HG03135 (cell line): ENCODE data around the gene FOXP3.

Experiments used
- ATAC-seq: cut with Tn5 transposase; IDR thresholded peaks from one replicate; pipeline ENCODE4 v1.9.1; 2021; ENCODE audit warnings: mild to moderate bottlenecking, moderate library complexity; ENCODE audit not compliant: unreplicated experiment

Gene FOXP3

DNA sequence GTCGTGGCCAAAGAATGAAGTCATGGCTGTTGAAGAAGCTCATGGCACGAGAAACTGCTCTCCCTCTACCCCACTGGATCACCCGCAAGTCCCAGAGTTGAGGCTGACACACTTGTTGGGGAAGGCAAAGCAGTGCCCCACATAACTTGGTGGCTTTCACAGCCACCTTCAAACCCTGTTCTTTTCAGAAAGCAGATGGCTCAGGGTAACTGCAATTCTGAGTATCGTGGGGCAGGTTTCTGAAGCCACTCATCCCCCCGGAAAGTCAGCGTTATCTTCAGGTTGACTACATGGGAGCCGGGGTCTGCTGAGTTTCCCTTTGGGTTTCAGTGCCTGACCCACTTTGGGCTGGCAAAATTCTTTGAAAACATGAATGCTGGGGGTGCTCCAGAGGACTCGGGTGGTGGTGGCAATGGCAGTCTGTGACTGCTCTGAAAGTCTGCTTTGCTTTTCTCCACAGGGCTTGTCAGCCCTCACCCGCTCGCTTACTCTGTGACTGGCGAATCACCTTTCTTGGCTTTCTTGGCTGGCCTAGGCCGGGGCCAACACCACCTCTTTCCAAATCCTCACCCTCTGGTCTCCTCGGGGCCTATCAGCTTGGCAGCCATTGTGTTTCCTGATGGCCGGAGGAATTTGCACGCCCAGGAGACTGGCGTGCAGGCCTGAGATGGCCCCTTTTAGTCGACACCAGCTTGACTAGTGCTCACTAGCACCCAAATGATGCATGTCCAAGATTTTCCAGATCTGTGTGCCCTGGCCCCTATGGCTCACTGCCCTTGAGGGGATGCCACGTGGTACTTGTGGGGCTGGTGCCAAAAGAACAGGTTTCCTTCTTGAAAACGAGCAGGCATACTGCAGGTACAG lies 12.4 kb upstream of the FOXP3 start:
- no peak for ATAC-seq

DNA sequence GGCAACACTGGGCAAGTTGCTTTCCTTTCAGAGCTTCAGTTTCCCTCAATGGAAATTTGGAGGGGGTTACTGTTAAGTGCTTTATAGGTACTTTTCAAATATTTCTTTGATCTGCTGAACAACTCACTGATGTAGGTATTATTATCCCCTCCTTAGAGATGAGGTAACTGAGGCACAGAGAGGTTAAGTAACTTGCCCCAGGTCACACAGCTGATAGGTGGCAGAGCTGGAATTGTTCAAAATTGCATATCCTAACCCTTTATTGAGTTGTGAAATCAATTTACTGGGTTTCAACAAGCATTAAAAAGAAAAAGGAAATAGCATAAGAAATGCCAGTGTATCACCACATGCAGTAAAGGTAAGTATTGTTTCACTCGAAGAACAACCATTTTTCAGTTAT lies 11.7 kb upstream of the FOXP3 start:
- no peak for ATAC-seq

DNA sequence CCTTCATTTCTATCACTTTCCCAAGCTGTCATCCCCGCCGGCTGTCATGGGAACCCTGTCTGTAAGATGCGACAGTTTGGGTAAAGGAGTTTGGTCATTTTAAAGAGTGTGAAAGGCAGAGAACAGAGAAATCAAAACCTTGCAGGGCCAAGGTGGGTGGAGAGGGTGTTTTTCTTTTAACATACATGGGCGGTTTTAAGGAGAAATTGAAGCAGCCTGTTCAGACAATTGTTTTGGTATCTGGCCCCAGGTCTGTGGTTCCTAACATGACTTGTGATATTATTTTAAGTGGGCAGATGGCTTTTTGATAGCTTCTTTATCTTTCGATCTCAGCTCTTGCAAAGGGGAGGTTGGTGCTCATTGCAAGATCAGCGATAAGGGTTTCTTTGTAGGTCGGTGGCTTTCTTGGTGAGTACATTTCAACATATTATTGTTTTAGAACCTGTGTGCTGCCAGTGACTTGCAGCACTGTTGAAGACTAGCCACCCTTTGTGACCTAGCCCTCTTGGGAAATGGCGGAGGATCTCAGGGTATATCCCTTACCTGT lies 8.7 kb upstream of the FOXP3 start:
- ATAC-seq = no peak

DNA sequence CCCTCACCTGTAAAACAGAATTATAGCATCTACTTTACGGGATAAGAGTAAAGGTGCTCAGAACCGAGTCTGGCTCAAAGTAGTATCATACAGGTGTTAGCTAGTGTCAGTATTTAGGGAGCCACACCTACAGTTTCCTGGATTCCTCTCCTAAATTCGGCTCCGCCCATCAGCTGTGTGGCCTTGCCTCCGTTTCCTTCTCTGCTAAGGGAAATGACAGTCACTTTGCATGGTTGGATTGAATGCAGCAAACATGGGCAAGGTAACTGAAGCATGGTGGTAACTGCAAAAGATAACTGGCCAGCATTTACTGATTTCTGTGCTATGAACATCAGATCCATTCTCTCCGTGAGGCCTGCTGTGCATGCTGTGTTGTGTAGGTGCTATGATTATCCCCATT lies 7.9 kb upstream of the FOXP3 start:
- ATAC-seq = no peak

DNA sequence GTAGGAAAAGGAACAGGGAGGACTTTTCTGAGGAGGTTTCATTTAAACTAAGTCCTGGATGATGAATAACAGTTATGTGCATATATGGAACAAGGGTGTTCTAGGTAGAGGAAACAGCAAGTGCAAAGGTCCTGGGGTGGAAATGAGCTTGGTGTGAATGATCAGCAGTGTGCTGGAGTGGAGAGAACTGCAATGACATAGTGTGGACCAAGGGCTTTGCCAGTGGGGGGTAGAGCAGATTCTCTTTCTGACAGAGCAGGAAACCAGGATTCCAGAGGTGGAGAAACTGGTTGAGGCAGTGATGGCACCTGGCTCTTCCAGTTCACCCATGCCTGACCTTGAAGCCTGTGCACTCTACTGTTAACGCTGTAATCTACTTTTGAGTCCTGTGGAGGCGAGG lies 6.8 kb upstream of the FOXP3 start:
- no peak for ATAC-seq

DNA sequence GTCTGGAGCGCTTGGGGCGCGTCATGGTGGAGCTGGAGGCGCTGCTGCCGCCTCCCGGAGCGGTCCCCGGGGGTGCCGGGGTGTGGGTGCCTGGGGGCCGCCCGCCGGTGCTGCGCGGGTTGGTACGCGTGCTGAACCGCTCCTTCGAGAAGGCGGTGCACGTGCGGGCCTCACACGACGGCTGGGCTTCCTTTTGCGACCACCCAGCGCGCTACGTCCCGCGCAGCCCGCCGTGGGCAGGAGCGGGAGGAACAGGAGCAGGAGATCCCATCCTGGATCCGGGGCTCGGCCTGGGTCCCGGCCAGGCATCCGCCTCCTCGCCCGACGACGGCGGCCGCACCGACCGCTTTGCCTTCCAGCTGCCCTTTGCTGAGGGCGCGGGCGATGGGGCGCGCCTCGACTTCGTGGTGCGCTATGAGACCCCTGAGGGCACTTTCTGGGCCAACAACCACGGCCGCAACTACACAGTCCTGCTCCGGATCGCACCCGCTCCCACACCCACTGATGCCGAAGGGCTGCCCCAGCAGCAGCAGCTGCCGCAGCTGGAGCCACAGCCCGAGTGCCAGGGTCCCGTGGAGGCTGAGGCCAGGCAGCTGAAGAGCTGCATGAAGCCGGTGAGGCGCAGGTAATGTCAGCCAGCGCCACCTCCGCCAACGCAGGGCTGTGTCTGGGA lies 5.9 kb upstream of the FOXP3 start:
- ATAC-seq = no peak

DNA sequence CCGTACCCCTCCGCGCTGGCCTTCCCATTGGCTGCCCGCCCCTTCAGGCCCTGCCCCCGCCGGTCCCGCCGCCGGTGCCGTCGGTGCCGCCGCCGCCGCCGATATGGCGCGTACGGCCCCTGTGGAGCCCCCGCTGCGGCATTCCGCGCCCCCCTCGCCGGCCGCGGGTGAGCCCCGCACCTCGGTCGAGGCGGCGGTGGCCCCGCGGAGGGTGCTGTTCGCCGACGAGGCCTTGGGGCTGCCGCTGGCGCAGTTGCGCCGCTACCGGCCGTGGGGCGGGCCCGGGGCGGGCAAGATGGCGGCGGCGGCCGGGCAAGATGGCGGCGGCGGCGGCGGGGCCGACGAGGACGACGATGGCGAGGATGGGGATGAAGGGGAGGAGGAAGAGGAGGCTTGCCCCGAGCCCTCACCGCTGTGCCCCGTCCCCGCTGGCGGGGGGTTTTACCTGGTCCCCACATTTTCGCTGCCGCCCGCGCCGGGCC lies 5.3 kb upstream of the FOXP3 start, which contains the start of gene PPP1R3F:
Gene PPP1R3F (plus strand): TSS at position 27 of the 482 bp plus-strand sequence. CDS start 77 bp downstream, at position 104.
- ATAC-seq = peak; percentile 27

DNA sequence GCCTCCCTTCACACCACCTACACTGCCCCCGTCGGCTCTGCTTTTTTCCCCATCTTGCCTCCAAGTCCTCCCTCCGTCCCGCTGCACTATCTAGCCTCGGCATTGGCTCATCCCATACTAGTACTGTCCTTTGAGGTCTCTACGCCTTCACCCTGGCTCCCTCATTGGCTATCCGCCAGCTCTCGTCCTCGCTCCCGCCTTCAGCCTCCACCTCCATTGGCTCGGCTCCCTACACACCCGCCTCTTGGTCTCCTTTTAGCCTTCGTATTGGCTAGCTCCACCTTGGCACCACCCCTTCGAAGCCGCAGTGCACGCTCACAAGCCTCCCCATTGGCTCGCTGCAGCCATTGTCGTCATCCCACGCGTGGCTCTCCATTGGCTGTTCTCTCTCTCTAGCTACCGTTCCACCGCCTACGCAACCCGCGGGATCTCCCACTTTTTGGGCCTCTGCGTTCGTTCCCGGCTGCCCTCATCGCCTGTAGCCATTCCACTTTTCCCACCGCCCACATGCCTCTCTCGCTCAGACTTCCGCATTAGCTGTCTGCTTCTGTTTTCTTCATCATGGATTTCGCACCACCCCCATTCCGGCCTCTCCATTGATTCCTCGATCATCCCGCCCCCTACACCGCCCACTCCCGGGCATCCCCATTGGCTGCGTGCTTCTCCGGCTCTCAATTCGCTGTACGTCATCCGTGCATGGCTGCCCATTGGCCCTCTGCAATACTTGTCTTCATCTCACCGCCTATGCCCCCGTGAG lies 4.7 kb upstream of the FOXP3 start:
- ATAC-seq = peak; percentile 80

DNA sequence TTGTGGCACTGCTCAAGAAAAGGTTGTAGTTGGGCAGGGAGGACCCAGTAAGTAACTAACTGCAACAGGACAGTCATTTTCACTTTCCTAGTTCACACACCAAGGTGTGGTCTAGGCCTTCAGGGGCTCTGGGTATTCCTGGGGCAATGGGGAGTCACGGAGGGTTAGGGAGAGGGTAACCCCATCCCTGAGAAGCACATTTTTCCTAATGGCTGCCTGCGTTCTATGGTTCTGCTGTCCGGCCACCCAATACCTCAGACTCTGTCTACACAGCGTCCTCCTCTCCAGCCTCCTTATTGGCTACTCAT lies 4.1 kb upstream of the FOXP3 start:
- no peak for ATAC-seq

DNA sequence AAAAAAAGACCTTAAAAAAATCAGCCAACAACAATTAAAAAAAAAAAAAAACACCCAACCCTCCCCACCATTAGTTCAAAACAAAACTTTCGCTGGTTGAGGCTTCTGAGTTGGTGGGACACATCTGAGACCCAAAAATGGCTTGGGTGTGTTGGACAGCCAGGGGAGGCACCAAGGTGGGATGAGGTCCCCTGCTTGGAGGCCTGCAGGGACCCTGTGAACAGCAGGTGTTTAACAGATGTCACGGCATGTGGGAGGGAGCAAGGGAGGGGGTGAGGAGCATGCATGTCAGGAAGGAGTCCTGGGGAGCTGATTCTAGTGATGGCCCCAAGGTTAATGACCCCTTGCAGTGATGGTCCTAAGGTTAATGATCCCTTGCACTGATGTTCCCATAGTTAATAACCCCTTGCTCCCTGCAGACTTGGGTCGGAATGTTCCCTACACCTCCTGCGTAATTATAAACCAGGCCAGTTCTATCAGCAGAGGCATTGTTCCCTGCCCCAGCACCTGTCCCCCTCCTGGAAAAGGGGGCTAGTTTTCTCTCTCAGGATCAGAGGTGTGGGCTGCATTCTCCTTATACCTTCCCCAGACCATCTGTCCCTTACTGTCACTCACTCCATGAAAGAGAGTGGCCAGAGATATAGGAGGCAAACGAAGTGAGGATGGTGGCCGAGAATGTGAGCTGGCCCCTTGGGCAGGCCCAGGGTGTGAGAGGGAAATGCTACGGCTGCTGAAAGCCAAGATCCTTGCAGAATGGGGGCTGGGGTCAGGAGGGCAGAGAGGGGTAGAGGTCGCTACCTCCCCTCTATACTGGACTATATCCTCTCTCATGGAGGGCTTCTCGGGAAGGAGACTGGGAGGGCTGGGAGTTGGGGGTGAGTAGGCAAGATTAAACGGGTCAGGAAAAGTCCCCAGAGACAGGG lies 2.3 kb upstream of the FOXP3 start:
- no peak for ATAC-seq

DNA sequence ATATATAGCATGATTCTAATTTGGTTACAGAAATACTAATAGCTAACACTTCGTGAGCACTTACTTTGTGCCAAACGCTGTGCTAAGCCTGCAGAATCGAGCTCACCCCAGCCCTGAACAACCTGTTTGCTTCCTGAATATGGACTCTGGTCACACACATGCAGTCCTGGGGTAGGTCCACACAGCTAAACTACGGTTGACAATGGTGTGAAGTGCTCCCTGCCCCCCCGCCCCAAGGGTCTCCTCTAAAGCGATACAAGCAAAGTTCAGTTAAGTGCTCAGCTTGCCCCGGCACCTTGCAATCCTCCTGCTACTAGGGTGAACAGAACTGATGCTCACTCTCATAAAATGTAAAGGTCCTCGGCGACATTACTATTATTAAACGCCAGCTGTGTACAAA lies 879 bp downstream of the FOXP3 start:
- no peak for ATAC-seq

DNA sequence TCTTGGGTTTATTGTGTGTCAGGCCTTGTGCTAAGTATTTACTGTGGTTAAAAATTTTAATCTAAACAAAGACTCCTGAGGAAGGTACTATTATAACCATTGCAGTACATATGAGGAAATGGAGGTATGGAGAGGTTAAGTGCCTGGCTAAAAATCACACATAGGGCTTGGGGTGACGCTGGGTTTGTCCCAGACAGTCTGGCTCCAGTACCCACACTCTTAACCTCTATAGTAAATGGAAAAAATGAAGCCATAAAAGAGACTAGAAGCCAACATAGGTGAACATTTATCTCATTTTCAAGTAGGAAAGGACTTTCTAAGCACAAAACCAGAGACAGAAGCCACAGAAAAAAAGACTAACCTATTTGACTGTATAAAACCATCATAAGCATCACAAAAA lies 1.9 kb downstream of the FOXP3 start:
- ATAC-seq = no peak

DNA sequence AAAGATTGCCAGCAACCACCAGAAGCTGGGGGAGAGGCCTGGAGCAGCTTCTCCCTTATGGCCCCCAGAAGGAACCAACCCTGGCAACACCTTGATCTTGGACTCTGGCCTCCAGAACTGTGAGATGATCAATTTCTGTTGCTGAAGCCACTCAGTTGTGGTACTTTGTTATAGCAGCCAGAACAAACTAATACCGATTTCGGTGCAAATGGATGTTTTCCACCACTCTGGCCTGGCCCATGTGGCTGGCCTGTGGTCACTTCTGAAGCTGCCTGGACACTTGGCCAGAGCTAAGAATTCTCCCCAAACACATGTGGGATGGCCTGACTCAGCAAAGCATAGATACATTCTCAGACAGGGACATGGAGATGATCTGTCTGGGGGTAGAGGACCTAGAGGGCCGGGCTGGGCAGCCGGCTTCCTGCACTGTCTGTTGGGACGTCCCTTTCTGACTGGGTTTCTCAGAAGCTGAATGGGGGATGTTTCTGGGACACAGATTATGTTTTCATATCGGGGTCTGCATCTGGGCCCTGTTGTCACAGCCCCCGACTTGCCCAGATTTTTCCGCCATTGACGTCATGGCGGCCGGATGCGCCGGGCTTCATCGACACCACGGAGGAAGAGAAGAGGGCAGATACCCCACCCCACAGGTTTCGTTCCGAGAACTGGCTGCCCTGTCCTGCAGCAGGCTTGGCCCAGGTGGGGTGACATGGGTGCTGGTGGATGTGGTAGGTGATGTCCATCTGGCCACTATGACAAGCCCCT lies 4.1 kb downstream of the FOXP3 start:
- ATAC-seq = no peak

DNA sequence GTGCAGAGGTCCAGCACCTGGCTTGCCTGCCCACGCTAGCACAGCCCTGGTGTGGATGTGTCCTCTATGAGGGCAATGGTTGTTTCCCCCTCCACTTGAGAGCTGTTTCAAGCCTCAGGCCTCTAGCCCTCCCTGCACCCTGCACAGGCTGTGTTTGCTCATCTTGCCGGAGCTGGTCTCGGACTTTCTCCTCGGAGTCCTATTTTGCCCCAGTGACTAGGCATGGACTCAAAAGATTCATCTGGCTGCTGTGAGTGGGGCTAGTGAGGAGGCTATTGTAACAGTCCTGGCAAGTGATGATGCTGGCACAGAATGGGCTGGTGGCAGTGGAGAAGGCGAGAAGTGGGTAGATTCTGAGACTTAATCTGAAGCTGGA lies 5.8 kb downstream of the FOXP3 start:
- ATAC-seq = no peak

DNA sequence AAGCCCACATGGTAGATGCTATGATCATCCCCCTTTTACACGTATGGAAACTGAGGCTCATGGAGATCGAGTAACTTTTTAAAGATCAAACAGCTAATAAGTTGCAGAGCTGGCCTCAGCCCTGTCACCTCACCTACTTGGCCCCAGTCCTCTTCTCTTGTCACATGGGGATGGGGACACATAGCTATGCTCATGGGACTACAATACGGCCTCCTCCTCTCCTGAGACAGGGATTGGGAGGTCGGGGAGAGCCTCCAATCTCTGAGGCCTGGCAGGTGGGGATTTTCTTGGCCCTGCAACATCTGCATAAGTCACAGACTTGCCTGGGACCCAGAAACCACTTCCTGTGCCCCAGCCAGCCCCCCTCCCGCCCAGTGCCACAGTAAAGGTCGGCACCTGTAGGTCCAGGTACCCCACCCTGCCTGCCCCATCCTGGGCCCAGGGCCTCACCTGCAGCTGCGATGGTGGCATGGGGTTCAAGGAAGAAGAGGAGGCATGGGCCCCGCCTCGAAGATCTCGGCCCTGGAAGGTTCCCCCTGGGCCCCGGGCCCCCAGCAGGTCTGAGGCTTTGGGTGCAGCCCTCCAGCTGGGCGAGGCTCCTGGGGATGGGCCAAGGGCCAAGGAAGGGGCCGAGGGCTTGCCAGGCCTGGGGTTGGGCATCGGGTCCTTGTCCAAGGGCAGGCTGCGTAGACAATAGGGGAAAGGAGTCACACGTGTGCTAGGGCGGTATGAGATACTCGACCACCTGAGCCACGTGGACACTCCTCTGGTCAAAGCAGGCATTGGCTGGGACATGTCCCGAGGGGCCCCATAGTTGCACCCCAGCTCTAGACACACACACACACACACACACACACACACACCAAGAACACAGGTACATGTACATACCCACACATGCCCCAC lies 6.4 kb downstream of the FOXP3 start:
- no peak for ATAC-seq

DNA sequence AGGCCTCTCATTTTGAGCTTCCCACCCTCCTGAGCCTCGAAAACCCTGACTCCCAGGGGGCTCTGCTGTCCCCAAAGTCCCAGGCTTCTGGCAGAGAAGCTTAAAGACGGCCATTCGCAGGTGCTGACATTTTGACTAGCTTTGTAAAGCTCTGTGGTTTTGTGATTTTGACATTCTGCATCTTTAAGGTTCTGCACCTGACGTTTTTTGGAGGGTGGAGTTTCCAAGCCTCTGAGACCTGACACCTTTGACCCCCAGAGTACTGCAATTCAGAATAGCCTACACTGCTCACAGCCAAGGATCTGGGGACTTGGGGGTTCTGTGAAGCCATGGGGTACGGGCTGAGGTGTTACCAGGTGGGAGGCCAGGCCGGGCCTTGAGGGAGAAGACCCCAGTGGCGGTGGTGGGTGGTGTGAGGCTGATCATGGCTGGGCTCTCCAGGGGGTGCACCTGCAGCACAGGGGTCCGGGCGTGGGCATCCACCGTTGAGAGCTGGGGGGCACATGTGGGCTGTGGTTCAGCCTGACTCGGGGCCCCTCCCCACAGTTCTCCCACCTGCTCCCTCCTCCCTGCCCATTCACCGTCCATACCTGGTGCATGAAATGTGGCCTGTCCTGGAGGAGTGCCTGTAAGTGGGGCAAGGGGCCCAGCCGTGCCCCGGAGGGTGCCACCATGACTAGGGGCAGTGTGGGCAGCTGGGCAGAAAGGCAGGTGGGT lies 7.3 kb downstream of the FOXP3 start:
- ATAC-seq = no peak

DNA sequence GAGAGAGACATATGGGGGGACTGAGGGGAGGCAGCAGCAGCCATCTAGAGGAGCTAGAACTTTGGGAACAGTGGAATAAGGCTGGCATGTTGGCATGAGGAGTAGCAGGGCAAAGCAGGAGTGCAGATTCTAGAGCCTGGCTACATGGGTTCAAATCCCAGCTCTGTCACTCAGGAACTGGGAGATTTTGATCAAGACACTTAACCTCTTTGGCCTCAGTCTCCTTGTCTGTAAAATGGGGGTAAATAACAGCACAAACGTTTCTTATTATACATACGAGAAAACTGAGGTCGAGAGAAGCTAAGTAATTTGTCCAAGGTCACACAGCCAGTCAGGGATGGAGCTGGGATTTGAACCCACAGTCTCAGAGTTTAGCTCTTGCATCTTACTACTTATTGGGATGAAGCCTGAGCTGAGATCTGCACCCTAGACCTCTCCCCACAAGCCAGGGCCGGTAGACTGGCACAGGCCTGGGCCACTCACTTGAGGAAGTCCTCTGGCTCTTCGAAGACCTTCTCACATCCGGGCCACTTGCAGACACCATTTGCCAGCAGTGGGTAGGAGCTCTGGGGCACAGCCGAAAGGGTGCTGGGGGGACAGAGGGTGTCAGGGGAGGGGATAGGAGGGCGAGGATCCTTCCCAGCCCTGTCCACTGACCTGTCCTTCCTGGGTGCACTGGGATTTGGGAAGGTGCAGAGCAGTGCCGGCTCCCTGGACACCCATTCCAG lies 8.1 kb downstream of the FOXP3 start:
- no peak for ATAC-seq
